OCI-LY1 (cell line): ENCODE results near the gene APBA1.

Experiments used
- H2AFZ ChIP-seq: fragments of 200-600 bp; sonication (generic), shearing (Covaris generic); 2 replicates; pipeline ENCODE4 v1.6.0; 2014; ENCODE audit warnings: antibody characterized with exemption, mild to moderate bottlenecking, low read length
- H3F3A ChIP-seq: fragments of 200-600 bp; sonication (generic), shearing (Covaris generic); 2 replicates; pipeline ENCODE4 v1.6.0; 2014; ENCODE audit warnings: mild to moderate bottlenecking, antibody characterized with exemption, low read length, moderate library complexity; ENCODE audit not compliant: insufficient read depth
- H3K27ac ChIP-seq: fragments of 200-600 bp; sonication (generic); 2 replicates; pipeline ENCODE4 v1.5.1; 2014; ENCODE audit warnings: low read length, mixed run types, mild to moderate bottlenecking, low read depth; ENCODE audit not compliant: poor library complexity, severe bottlenecking
- H3K27me3 ChIP-seq: fragments of 200-600 bp; sonication (generic); 2 replicates; pipeline ENCODE4 v1.6.0; 2014; ENCODE audit warnings: antibody characterized with exemption, mild to moderate bottlenecking, low read length, moderate library complexity; ENCODE audit not compliant: insufficient read depth
- H3K36me3 ChIP-seq: fragments of 200-600 bp; sonication (generic); 2 replicates; pipeline ENCODE4 v1.6.1; 2014; ENCODE audit warnings: mild to moderate bottlenecking, antibody characterized with exemption, low read length, moderate library complexity, mixed read lengths; ENCODE audit not compliant: insufficient read depth
- H3K4me1 ChIP-seq: fragments of 200-600 bp; sonication (generic); 2 replicates; pipeline ENCODE4 v1.5.1; 2014; ENCODE audit warnings: mild to moderate bottlenecking, low read length, moderate library complexity; ENCODE audit not compliant: insufficient read depth, severe bottlenecking
- H3K4me2 ChIP-seq: fragments of 200-600 bp; sonication (generic), shearing (Covaris generic); 2 replicates; pipeline ENCODE4 v1.6.1; 2014; ENCODE audit warnings: low read length
- H3K4me3 ChIP-seq: fragments of 200-600 bp; sonication (generic); 2 replicates; pipeline ENCODE4 v1.5.1; 2014; ENCODE audit warnings: low read length, low read depth, mild to moderate bottlenecking, mixed read lengths; ENCODE audit not compliant: poor library complexity, severe bottlenecking
- H3K79me2 ChIP-seq: fragments of 200-600 bp; shearing (Covaris generic); 2 replicates; pipeline ENCODE4 v1.6.1; 2016; ENCODE audit warnings: mixed run types, low read length, mixed read lengths; ENCODE audit not compliant: insufficient read depth
- H3K9ac ChIP-seq: fragments of 200-600 bp; sonication (generic), shearing (Covaris generic); 2 replicates; pipeline ENCODE4 v1.6.1; 2014; ENCODE audit warnings: mild to moderate bottlenecking, low read length, mixed read lengths
- H3K9me2 ChIP-seq: fragments of 200-600 bp; sonication (generic), shearing (Covaris generic); 2 replicates; pipeline ENCODE4 v1.6.1; 2014; ENCODE audit warnings: low read depth, mild to moderate bottlenecking, low read length, mixed read lengths
- H3K9me3 ChIP-seq: fragments of 200-600 bp; shearing (Covaris generic); 2 replicates; pipeline ENCODE4 v1.6.1; 2014; ENCODE audit warnings: low read length, mixed read lengths
- H4K20me1 ChIP-seq: fragments of 200-600 bp; sonication (generic), shearing (Covaris generic); 2 replicates; pipeline ENCODE4 v1.6.0; 2016; ENCODE audit warnings: mild to moderate bottlenecking, low read length; ENCODE audit not compliant: insufficient read depth
- EZH2 ChIP-seq: fragments of 200-600 bp; sonication (generic), shearing (Covaris generic); IDR thresholded peaks from 2 replicates; pipeline ENCODE4 v1.8.0; 2017; ENCODE audit warnings: borderline replicate concordance, mixed run types, mild to moderate bottlenecking, antibody characterized with exemption, low read length, moderate library complexity, mixed read lengths
- TF ChIP-seq, protein P1 (sequence below): fragments of 200-600 bp; sonication (generic), shearing (Covaris generic); IDR thresholded peaks from 2 replicates; pipeline ENCODE4 v1.5.1; 2017; ENCODE audit warnings: mild to moderate bottlenecking, antibody characterized with exemption, low read length, moderate library complexity, mixed read lengths

APBA1 gene

DNA sequence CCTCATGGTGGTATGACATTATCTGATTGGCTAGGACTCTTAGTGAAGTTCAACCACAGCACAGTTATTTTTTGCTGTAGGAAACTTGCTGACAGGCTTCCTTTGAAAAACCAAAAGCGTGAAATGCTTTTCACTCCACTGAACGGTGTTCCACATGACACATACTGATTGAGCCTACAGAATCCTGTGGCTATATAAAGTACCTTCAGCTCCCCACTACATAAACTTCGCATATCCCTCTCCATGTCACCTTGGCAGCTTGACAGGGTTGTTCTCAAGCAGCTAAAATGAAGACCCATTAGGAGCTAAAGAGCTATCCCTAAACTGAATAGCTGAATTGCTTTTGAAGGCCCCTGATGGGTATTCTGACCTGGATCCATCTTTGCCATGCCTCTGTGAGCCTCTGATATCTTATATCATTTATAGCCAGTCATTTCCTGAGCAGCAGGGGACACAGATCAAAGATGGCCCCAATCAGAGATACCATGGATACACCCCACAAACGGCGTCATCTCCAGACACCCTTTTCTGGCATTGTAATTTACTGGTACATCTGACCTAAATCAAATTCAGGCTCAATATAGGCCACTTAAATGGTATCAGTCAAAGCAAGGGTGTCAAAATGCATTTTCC, 91.5 kb downstream of the APBA1 start:
- TF ChIP-seq EZH2: no peak
- TF ChIP-seq, protein P1, sequence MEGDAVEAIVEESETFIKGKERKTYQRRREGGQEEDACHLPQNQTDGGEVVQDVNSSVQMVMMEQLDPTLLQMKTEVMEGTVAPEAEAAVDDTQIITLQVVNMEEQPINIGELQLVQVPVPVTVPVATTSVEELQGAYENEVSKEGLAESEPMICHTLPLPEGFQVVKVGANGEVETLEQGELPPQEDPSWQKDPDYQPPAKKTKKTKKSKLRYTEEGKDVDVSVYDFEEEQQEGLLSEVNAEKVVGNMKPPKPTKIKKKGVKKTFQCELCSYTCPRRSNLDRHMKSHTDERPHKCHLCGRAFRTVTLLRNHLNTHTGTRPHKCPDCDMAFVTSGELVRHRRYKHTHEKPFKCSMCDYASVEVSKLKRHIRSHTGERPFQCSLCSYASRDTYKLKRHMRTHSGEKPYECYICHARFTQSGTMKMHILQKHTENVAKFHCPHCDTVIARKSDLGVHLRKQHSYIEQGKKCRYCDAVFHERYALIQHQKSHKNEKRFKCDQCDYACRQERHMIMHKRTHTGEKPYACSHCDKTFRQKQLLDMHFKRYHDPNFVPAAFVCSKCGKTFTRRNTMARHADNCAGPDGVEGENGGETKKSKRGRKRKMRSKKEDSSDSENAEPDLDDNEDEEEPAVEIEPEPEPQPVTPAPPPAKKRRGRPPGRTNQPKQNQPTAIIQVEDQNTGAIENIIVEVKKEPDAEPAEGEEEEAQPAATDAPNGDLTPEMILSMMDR: no peak
- Histone ChIP-seq H3K4me1 (no peaks in the 10 kb centered on the region), H4K20me1 (no peaks in the 10 kb centered on the region), H3F3A (no peaks in the 10 kb centered on the region), H3K4me3 (no peak overlapping the region), H3K79me2 (no peaks in the 10 kb centered on the region), H3K9me2 (no peaks in the 10 kb centered on the region), H3K4me2 (no peak overlapping the region), H2AFZ (no peak overlapping the region), H3K9ac (no peak overlapping the region), H3K27ac (no peak overlapping the region), H3K27me3 (no peaks in the 10 kb centered on the region), H3K9me3 (no peaks in the 10 kb centered on the region), H3K36me3 (no peaks in the 10 kb centered on the region)

DNA sequence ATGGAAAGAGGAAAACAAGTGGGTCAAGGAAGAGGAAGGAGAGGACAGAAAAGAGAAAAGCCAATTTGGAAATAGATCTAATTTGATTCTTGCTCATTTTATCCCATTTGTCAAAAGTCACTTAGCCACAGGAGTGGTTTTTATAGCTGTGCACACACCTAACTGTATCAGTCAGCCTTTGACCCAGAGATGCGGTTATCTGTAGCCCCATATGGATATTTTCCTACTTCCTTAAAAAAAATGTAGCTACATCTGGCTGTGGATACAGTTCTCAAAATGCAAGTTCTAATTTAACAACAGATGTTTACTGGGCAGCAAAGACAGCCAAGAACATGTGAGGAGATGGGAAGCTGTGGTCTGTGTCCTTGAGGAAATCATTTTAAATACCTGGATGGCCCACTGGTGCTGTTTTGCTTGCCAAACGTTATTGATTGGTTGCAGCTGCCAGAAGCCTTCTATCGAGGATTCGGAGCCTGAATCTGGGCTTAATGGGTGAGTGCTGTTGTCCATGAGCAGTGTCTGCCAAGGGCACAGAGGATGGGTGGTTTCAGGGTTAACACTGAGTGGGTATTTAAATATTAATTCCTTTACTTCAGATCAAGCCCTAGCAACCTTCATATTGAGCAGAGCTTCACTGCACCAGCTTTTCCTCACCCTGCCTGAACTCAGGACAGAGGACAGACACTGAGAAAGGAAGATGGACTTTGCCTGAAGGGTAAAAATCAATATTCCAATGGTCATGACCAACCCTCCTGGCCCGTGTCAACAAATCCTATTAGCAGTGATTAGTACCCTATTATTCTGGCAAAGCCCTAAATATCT, 92.2 kb downstream of the APBA1 start:
- Histone ChIP-seq H3K4me2 (no peak overlapping the region), H3K36me3 (no peaks in the 10 kb centered on the region), H3K9ac (no peak overlapping the region), H3K27ac (no peak overlapping the region), H3K9me2 (no peaks in the 10 kb centered on the region), H3K4me1 (no peaks in the 10 kb centered on the region), H4K20me1 (no peaks in the 10 kb centered on the region), H3K4me3 (no peak overlapping the region), H3F3A (no peaks in the 10 kb centered on the region), H3K27me3 (no peaks in the 10 kb centered on the region), H3K79me2 (no peaks in the 10 kb centered on the region), H2AFZ (no peak overlapping the region), H3K9me3 (no peaks in the 10 kb centered on the region)
- TF ChIP-seq EZH2: no peak
- TF ChIP-seq, protein P1: no peak

DNA sequence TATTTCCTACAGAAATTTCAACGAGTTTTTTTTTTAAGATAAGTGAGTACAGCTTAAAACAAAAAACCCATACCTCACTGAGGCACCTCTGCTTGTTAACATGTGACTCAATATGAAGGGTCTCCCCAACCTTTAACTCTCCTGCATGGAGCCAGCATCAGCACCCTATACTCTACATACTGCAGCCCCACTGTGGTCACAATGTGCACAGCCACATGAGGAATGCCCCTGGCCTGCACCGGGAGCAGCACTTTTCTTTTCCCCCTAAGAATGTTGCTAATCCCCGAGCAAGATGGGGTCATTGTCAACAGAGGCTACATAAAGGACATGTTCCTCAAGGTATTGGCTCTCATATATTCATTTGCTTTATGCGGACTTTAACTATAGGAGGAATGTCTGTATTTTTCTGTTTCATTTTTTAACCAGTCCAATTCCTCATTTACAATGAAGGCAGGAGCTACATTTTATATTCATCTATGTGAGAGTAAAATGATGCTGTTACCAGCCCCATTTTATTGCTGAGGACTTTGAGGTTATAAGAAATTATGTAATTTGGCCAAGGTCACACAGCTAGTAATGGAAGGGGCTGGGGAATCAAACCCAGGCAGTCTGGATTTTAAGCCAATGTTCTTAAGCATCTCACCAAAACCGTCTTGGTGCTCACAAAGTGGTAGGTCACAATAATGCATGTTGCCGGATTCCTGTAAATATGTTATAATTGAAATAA, 93.0 kb downstream of the APBA1 start:
- H3K9ac ChIP-seq: no peak overlapping the region

More for the DNA sequence above, 93.0 kb downstream of the APBA1 start:
- no peaks in the 10 kb centered on the region for H3K4me1 ChIP-seq
- H3K9me3 ChIP-seq: no peaks in the 10 kb centered on the region
- no peaks in the 10 kb centered on the region for H3K36me3 ChIP-seq
- no peaks in the 10 kb centered on the region for H3K9me2 ChIP-seq
- H3K4me2 ChIP-seq: no peak overlapping the region
- no peaks in the 10 kb centered on the region for H3K27me3 ChIP-seq
- H3K4me3 ChIP-seq: no peak overlapping the region
- TF ChIP-seq, protein P1: no peak
- TF ChIP-seq EZH2: no peak
- H4K20me1 ChIP-seq: no peaks in the 10 kb centered on the region
- H2AFZ ChIP-seq: no peak overlapping the region
- no peaks in the 10 kb centered on the region for H3K79me2 ChIP-seq
- no peaks in the 10 kb centered on the region for H3F3A ChIP-seq
- no peak overlapping the region for H3K27ac ChIP-seq
